Activated naive CD4-positive, alpha-beta T cell treated with Interleukin-2 at 50 U/mL for 16 hours (primary cell): ENCODE results near the gene ARHGAP30.
"Not testable (repeated sequence)": the region's sequence is repeated elsewhere in the genome, so short reads cannot be mapped to it uniquely, and the experiment has no call there.

ENCODE experiments used
- DNase-seq: peaks from one replicate; pipeline ENCODE4 v3.0.0-alpha.2; 2020

ARHGAP30 gene

GRCh38 chr1:161037661-161038522 is 31.8 kb downstream of the ARHGAP30 start:
- no peak for DNase-seq

- no peak for DNase-seq
Observed at GRCh38 chr1:161033751-161034150, 35.9 kb downstream of the ARHGAP30 start.

- DNase-seq = no peak
Observed at GRCh38 chr1:161032409-161032808, 37.3 kb downstream of the ARHGAP30 start.

GRCh38 chr1:161031874-161032273 is 37.8 kb downstream of the ARHGAP30 start:
- no peak for DNase-seq

GRCh38 chr1:161029466-161029865 is 40.2 kb downstream of the ARHGAP30 start:
- DNase-seq = not testable (repeated sequence)

- peak; percentile 36 for DNase-seq
Observed at GRCh38 chr1:161026954-161027353, 42.7 kb downstream of the ARHGAP30 start.

GRCh38 chr1:161022432-161022831 is 47.3 kb downstream of the ARHGAP30 start:
- DNase-seq = not testable (repeated sequence)

- DNase-seq = no peak
Observed at GRCh38 chr1:161021970-161022353, 47.7 kb downstream of the ARHGAP30 start.

- peak; percentile 83 for DNase-seq
Observed at GRCh38 chr1:161021165-161021969, 48.3 kb downstream of the ARHGAP30 start.

- DNase-seq = no peak
Observed at GRCh38 chr1:161020509-161021164, 49.1 kb downstream of the ARHGAP30 start, which contains the start of gene F11R. Gene F11R, minus strand, starts transcription at chr1:161021152. Its CDS starts 79 bp downstream, at chr1:161021073.

- DNase-seq = no peak
Observed at GRCh38 chr1:161019751-161020495, 49.8 kb downstream of the ARHGAP30 start.

GRCh38 chr1:161019111-161019660 is 50.5 kb downstream of the ARHGAP30 start:
- DNase-seq = not testable (repeated sequence)

- DNase-seq = no peak
Observed at GRCh38 chr1:161018631-161018930, 51.1 kb downstream of the ARHGAP30 start.

- DNase-seq = no peak
Observed at GRCh38 chr1:161017756-161018630, 51.7 kb downstream of the ARHGAP30 start.

GRCh38 chr1:161017181-161017580 is 52.5 kb downstream of the ARHGAP30 start:
- DNase-seq = not testable (repeated sequence)

GRCh38 chr1:161016683-161017082 is 53.0 kb downstream of the ARHGAP30 start:
- DNase-seq = not testable (repeated sequence)

- DNase-seq = peak; percentile 57
Observed at GRCh38 chr1:161013488-161014230, 56.0 kb downstream of the ARHGAP30 start.

- no peak for DNase-seq
Observed at GRCh38 chr1:161013131-161013487, 56.6 kb downstream of the ARHGAP30 start.

GRCh38 chr1:161012420-161012819 is 57.3 kb downstream of the ARHGAP30 start:
- no peak for DNase-seq

- no peak for DNase-seq
Observed at GRCh38 chr1:161009602-161010211, 60.0 kb downstream of the ARHGAP30 start.
